ENCODE data around the gene HMGCS2. TPM values are rescaled to one million over a fixed set of nuclear protein-coding genes. Genes with fewer than 3 reads are reported as not detected.

Gene HMGCS2
- total and polyA plus RNA-seq, 9 of the 15 experiments (the other 6 are each of a cell fraction or from before 2014, with no cell fraction given), result 0.13 TPM; not detected in 8

DNA sequence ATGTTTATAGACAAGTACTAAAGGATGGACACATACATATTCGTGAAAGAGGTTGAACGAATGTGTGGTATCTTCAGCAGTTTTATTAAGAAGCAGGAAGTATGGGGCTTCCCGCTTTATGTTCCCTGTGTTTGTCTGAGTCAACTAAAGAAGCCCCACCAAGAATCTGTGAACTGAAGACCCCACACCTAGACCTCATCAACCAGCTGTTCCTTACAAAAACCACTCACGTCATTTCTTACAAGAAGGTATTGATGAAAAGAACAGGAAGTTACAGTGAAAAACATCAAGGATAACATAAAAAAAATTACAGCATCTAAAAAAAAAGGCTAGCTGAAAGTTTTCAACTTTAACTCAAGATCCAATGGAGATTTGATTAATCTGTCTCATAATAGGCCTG, 30.3 kb upstream of the HMGCS2 start:
- ATAC-seq (no peak), FAIRE-seq (no peak), DNase-seq (ENCODE audit: extremely low read depth in 1 of 4, low spot score in 3 of 4) (no peak)
- in situ Hi-C loops (cut with MboI), result no loop called here
- no peak for TF ChIP-seq TAF1 (IDR thresholded peaks at IDR 0.05; ENCODE audit: control insufficient read depth, extremely low read depth, insufficient read depth, low read length, severe bottlenecking)
- TF ChIP-seq ZNF830 (CRISPR knock-in tag; IDR thresholded peaks at IDR 0.05), result no peak
- TF ChIP-seq ZNF121 (CRISPR knock-in tag; conservative IDR thresholded peaks at IDR 0.05), result no peak
- no peak for TF ChIP-seq SPI1 (IDR thresholded peaks at IDR 0.05; ENCODE audit: borderline replicate concordance, low read depth, low read length)
- TF ChIP-seq GATA2 (CRISPR knock-in tag; IDR thresholded peaks at IDR 0.05), result no peak
- no peak for TF ChIP-seq TCF7L2 (IDR thresholded peaks at IDR 0.05; ENCODE audit: low read depth, low read length)
- no peak for TF ChIP-seq ZNF316 (IDR thresholded peaks at IDR 0.05)
- TF ChIP-seq NR4A1 (CRISPR knock-in tag; IDR thresholded peaks at IDR 0.05), result no peak
- TF ChIP-seq NR4A1 (tag; IDR thresholded peaks at IDR 0.05), result no peak
- Histone ChIP-seq H3K4me2 (ENCODE audit: insufficient read depth, low read length) (no peak overlapping the region), H2AFZ (ENCODE audit: low read depth, low read length) (no peak overlapping the region), H3K27me3 (ENCODE audit: control insufficient read depth in 2 of 2, insufficient read depth in 2 of 2, low read length in 2 of 2) (peaks cover 60 to 64% of the 10 kb centered on the region in 2 experiments), H3K4me1 (replicated peaks in 1 of 2; ENCODE audit: control insufficient read depth in 2 of 2, insufficient read depth in 2 of 2, low read length in 2 of 2) (no peaks in the 10 kb centered on the region), H3K4me3 (no peak overlapping the region), H3K9me1 (ENCODE audit: control insufficient read depth, insufficient read depth, low read length) (no peaks in the 10 kb centered on the region), H3K27ac (ENCODE audit: extremely low read depth, low read depth, low read length) (no peak overlapping the region), H3K36me3 (ENCODE audit: control insufficient read depth, insufficient read depth, low read length) (no peaks in the 10 kb centered on the region), H3K79me2 (ENCODE audit: control insufficient read depth, insufficient read depth, low read length) (no peaks in the 10 kb centered on the region), H3K9ac (ENCODE audit: insufficient read depth in 1 of 2, low read depth in 2 of 2, low read length in 2 of 2) (no peak overlapping the region), H3K9me3 (replicated peaks; ENCODE audit: control insufficient read depth, insufficient read depth, low read depth, low read length) (no peaks in the 10 kb centered on the region), H4K20me1 (replicated peaks; ENCODE audit: control insufficient read depth, insufficient read depth, low read length) (no peaks in the 10 kb centered on the region)
- no TSS peak for BruUV-seq (replicated peaks)
- 2% methylated on average over 4 of the region's 4 CpGs for WGBS (ENCODE audit: insufficient coverage, low coverage, missing lambda C conversion rate)
- ChIA-PET CTCF (ENCODE audit: low intra/inter-chr PET ratio) (no interaction called here), POLR2A (no interaction called here)
- intact Hi-C loops (cut with micrococcal nuclease), result loop anchor here (5.0 kb wide), 1 partner anchor 52 kb away; no protein-coding TSS in a partner anchor

All from K562 (cell line).